Natural killer cell (primary cell): Measurements from ENCODE around the gene NKAIN4. TPM values are rescaled to one million over a fixed set of nuclear protein-coding genes. Genes with fewer than 3 reads are reported as not detected.

ENCODE experiments used
- ATAC-seq, 3 donors: fragments of 150-1000 bp in 2 of 3; fragments of 200-7000 bp in 1 of 3; cut with Tn5 transposase; 1 replicate in 1 of 3; 2 replicates in 2 of 3; pipeline ENCODE4 v1.10.0; 2021; ENCODE audit warnings: mild to moderate bottlenecking in 2 of 3, moderate library complexity in 2 of 3
- DNase-seq, 2 donors: peaks; one replicate each; pipeline versions ENCODE4 v3.0.0 to v3.0.0-alpha.2; 2013 to 2021; ENCODE audit warnings: mixed read lengths in 1 of 2
- H3K27ac ChIP-seq: one replicate; pipeline ENCODE4 v1.5.1; 2013; ENCODE audit warnings: mild to moderate bottlenecking, low read length
- H3K27me3 ChIP-seq: one replicate; pipeline ENCODE4 v1.6.1; 2013; ENCODE audit warnings: low read length; ENCODE audit not compliant: control insufficient read depth, insufficient read depth
- H3K36me3 ChIP-seq: one replicate; pipeline ENCODE4 v1.6.1; 2013; ENCODE audit warnings: low read length; ENCODE audit not compliant: control insufficient read depth, insufficient read depth
- H3K4me1 ChIP-seq: one replicate; pipeline ENCODE4 v1.6.1; 2013; ENCODE audit warnings: low read length; ENCODE audit not compliant: control insufficient read depth, insufficient read depth
- H3K4me3 ChIP-seq: one replicate; pipeline ENCODE4 v1.5.1; 2013; ENCODE audit warnings: low read length
- H3K9me3 ChIP-seq: one replicate; pipeline ENCODE4 v1.6.1; 2013; ENCODE audit warnings: low read length; ENCODE audit not compliant: control insufficient read depth, insufficient read depth
- H3K27ac Mint-ChIP-seq, 2 donors: one replicate each; pipeline ENCODE4 v1.8.0; 2022; ENCODE audit warnings: mild to moderate bottlenecking in 2 of 2, mixed read lengths in 2 of 2, moderate library complexity in 1 of 2
- H3K27me3 Mint-ChIP-seq, 2 donors: one replicate each; pipeline ENCODE4 v1.8.0; 2022; ENCODE audit warnings: low read depth in 2 of 2, mixed read lengths in 2 of 2
- H3K36me3 Mint-ChIP-seq: one replicate; pipeline ENCODE4 v1.8.0; 2022; ENCODE audit warnings: mixed read lengths
- H3K4me1 Mint-ChIP-seq, 2 donors: one replicate each; pipeline ENCODE4 v1.8.0; 2022; ENCODE audit warnings: mixed read lengths in 2 of 2
- H3K4me3 Mint-ChIP-seq: one replicate; pipeline ENCODE4 v1.8.0; 2022; ENCODE audit warnings: mild to moderate bottlenecking, moderate library complexity, mixed read lengths
- H3K9me3 Mint-ChIP-seq, 2 donors: one replicate each; pipeline ENCODE4 v1.8.0; 2022; ENCODE audit warnings: mixed read lengths in 2 of 2
- WGBS: methylation state at CpG from one replicate; pipeline ENCODE4 v1.1.7; 2013; ENCODE audit warnings: missing lambda C conversion rate; ENCODE audit not compliant: insufficient coverage; 5-methylcytosine and 5-hydroxymethylcytosine counted together
- intact Hi-C: fragments of 100-400 bp; cut with micrococcal nuclease; formaldehyde crosslinking; loops from one replicate; pipeline ENCODE4 v1.14.2; 2022
- total RNA-seq, 4 donors: library from RNA; stranded (reverse); fragments of 120-200 nt in 1 of 4; gene quantifications; one replicate each; pipeline versions ENCODE4 v1.2.3 to v1.2.4, GENCODE V29; 2013 to 2022
- TF ChIP-seq, protein P1 (sequence below): fragments of 200-600 bp; IDR thresholded peaks from one replicate; pipeline ENCODE4 v1.8.0; 2022; ENCODE audit warnings: antibody characterized with exemption

The NKAIN4 gene
- total RNA-seq, 3 donors from 2014 or later (not counting 1 experiment from before 2014, with no cell fraction given) = not detected

DNA sequence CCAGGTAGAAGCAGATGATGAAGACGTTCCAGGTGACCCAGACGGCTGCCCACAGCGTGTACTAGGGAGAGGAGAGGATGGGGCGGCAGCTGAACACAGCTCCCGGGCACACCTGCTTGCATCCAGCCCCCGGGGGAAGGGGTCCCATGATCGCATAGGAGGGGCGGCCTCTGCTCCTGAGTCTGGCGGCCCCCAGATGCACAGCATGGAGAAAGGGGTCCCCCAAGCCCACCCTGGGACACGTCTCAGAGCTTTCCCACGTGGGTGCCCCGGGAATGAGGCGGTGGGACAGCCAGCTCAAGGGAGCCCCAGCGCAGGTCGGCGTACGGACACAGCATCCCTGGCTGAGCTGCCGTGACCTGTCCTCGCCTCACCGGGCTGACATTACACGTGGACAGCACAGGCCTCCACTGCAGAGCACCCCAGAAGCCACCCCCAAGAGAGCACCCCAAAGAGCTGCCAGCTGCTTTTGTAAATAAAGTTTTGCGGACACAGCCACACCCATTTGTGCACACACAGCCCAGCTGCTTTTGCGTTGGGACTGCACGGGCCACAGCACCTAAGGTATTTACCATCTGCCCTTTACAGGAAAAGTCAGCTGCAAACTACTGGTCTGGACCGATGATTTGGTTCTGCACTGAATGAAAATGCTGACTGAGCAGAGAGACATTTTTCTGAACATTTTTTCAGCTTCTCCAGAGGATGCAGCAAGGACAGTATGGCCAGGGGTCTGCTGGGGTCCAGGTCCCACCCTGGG is 5.2 kb downstream of the NKAIN4 start:
- Histone ChIP-seq H3K4me3 (no peak overlapping the region), H3K36me3 (no peaks in the 10 kb centered on the region), H3K27me3 (peaks cover 11% of the 10 kb centered on the region), H3K9me3 (no peaks in the 10 kb centered on the region), H3K27ac (no peak overlapping the region), H3K4me1 (peaks cover 4% of the 10 kb centered on the region)
- H3K4me3 Mint-ChIP-seq = no peak overlapping the region
- H3K4me1 Mint-ChIP-seq = no peaks in the 10 kb centered on the region
- no peaks in the 10 kb centered on the region for H3K36me3 Mint-ChIP-seq
- ATAC-seq (no peak), DNase-seq (no peak)
- intact Hi-C loops = no loop called here
- TF ChIP-seq, protein P1, sequence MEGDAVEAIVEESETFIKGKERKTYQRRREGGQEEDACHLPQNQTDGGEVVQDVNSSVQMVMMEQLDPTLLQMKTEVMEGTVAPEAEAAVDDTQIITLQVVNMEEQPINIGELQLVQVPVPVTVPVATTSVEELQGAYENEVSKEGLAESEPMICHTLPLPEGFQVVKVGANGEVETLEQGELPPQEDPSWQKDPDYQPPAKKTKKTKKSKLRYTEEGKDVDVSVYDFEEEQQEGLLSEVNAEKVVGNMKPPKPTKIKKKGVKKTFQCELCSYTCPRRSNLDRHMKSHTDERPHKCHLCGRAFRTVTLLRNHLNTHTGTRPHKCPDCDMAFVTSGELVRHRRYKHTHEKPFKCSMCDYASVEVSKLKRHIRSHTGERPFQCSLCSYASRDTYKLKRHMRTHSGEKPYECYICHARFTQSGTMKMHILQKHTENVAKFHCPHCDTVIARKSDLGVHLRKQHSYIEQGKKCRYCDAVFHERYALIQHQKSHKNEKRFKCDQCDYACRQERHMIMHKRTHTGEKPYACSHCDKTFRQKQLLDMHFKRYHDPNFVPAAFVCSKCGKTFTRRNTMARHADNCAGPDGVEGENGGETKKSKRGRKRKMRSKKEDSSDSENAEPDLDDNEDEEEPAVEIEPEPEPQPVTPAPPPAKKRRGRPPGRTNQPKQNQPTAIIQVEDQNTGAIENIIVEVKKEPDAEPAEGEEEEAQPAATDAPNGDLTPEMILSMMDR = no peak
- 81% methylated on average over 25 of the region's 25 CpGs for WGBS
- H3K27ac Mint-ChIP-seq = no peak overlapping the region
- peaks cover 16 to 26% of the 10 kb centered on the region in 2 donors for H3K27me3 Mint-ChIP-seq
- H3K9me3 Mint-ChIP-seq = no peaks in the 10 kb centered on the region

DNA sequence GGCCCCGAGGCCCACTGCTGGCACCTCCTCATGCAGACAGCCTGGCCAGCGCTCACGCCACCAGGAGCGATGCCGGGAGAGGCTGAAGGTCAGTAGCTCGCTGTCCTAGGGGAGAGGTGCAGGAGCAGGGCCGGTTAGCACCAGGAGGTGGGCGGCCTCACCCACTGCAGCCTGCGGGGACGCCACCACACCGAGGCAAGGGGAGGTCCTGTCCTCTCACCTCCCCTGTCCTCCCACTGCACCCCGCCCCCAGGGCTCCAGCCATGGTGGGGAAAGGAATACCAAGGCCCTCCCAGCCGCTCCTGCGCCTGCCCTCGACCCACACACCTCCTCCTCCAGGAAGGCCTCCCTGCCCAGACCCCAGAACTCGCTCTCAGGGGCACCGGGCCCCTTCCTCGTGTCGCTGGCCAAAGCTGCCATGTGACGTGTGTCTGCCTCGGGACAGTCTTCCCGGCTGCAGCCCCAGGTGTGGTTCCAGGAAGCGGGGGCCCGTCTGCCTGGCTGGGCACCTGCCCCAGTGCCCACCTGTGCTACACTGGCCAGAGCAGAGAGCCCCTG is 6.5 kb downstream of the NKAIN4 start:
- peaks cover 11% of the 10 kb centered on the region for H3K27me3 ChIP-seq
- ATAC-seq (no peak), DNase-seq (no peak)
- intact Hi-C loops = no loop called here
- no peaks in the 10 kb centered on the region for H3K36me3 ChIP-seq
- H3K27ac ChIP-seq = no peak overlapping the region
- WGBS = 74% methylated on average over 24 of the region's 24 CpGs
- H3K27me3 Mint-ChIP-seq = peaks cover 11 to 22% of the 10 kb centered on the region in 2 donors
- no peaks in the 10 kb centered on the region for H3K9me3 ChIP-seq
- no peaks in the 10 kb centered on the region for H3K4me1 Mint-ChIP-seq
- H3K4me3 Mint-ChIP-seq = no peak overlapping the region
- TF ChIP-seq, protein P1 = no peak
- H3K36me3 Mint-ChIP-seq = no peaks in the 10 kb centered on the region
- H3K4me1 ChIP-seq = no peaks in the 10 kb centered on the region
- no peak overlapping the region for H3K27ac Mint-ChIP-seq
- H3K9me3 Mint-ChIP-seq = no peaks in the 10 kb centered on the region
- no peak overlapping the region for H3K4me3 ChIP-seq

DNA sequence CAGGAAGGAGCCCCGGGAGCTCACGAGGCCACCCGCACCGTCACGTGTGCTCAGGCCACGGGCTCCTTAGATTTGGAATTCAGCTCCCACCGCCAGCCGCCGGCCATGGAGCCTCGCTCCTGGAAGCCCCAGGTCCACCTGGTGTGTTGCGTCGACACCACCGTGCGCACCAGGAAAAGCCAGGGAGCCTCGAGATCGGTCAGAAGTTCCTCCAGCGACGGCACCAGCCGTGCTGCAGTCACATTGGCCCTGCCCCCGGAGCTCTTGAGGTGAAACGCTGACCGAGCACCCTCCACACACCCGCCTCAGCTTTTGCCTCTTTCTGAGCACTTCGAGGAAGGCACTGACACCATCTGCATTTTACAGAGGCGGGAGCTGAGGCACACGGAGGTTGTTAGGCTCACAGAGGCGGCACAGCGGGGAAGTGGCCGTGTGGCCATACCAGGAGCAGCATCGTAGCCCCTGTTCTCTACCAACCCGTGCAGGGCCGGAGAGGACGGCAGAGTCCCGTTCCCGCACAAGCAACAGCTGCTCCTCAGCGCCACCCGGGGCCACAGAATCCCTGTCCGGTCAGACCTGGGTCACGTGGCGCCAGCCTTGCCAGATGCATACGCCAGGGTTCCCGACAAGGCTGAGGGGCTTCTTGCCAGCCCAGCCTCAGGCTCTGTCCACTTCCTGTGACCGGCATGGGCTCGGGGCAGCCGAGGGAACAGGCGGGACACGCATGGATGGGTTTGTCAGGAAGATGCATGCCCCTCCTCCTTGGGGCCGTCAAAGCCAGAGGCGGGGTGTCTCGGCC is 7.6 kb downstream of the NKAIN4 start:
- Mint-ChIP-seq H3K27ac (no peak overlapping the region), H3K9me3 (no peaks in the 10 kb centered on the region), H3K36me3 (no peaks in the 10 kb centered on the region), H3K4me3 (no peak overlapping the region), H3K27me3 (peaks cover 7 to 18% of the 10 kb centered on the region in 2 donors), H3K4me1 (no peaks in the 10 kb centered on the region)
- 33% methylated on average over 50 of the region's 50 CpGs for WGBS
- intact Hi-C loops = no loop called here
- Histone ChIP-seq H3K9me3 (no peaks in the 10 kb centered on the region), H3K27ac (no peak overlapping the region), H3K4me3 (no peak overlapping the region), H3K4me1 (no peaks in the 10 kb centered on the region), H3K27me3 (peaks cover under 1% of the 10 kb centered on the region), H3K36me3 (no peaks in the 10 kb centered on the region)
- TF ChIP-seq, protein P1 = no peak
- ATAC-seq (no peak), DNase-seq (no peak)
